ENCODE data around the gene LARGE1. TPM values are rescaled to one million over a fixed set of nuclear protein-coding genes. Genes with fewer than 3 reads are reported as not detected.

The LARGE1 gene
- total and polyA plus RNA-seq, 2 of the 13 experiments (the other 11 are each of a cell fraction or from before 2014, with no cell fraction given) = 8.4 to 11.0 TPM

DNA sequence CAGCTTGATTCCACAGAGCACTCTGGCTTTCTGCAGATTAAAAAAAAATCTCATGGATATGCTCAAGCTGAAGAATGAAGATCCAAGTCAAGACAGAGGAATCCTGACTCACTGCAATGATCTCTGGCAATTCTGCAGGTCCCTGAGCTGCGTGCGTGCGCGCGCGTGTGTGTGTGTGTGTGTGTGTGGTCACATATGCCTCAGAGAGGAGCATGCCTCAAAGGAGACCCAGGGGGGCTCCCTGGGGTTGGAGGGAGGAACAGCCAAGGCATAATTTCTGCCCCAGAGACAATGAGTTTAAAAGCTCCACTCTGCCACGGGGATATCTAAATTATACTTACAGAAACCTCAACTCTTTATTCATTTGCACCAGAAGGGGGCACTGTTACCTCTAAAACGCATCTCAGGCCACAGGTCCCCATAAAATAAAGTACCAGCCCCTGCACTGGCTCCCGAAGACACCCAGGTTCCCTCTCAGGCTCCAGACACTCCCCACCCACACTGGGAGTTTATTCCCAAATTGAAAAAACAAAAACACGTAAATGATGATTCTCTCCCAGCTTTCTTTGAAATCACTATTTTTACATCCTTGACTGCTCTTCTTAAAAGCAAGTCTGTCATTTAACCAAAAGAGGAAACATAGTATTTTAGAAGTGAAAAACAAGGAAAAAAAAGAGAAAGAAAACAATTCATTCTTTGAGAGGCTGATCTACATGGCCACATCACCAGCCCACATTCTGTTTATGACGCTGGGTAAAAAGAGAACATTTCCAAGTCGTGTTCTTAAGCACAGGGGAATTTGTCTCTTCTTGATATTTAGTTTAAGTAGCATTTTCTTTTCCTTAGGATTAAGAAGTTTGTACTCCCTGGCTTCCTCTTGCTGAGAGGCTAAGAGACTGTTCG, 401.0 kb downstream of the LARGE1 start:
- BruUV-seq (replicated peaks) = no TSS peak
- H3K27me3 ChIP-seq (ENCODE audit: control insufficient read depth in 1 of 2, insufficient read depth in 2 of 2, low read length in 2 of 2) = no peaks in the 10 kb centered on the region
- no peak overlapping the region for H3K4me2 ChIP-seq (ENCODE audit: low read depth, low read length)
- no peak overlapping the region for H2AFZ ChIP-seq (ENCODE audit: low read length)
- FAIRE-seq (peak; percentile 79), ATAC-seq (peak; percentile 77), DNase-seq (ENCODE audit: low spot score) (peak; percentile 73)
- in situ Hi-C loops (cut with HindIII; ENCODE audit: extremely low pct_ligation_motif_present, low pct_unique_long_range_greater_than_20kb) (loop anchor here (5.0 to 25.0 kb wide), 3 partner anchors 58 to 393 kb away; partner anchors contain the start of gene LARGE1), intact Hi-C loops (cut with micrococcal nuclease; ENCODE audit: unreplicated experiment) (loop anchor here (1.0 to 10.0 kb wide), 3 partner anchors 60 to 395 kb away; no protein-coding TSS in a partner anchor)
- no peaks in the 10 kb centered on the region for H3K79me2 ChIP-seq (ENCODE audit: insufficient read depth, low read length)
- H3K36me3 ChIP-seq (replicated peaks in 1 of 2; ENCODE audit: control insufficient read depth in 1 of 2, insufficient read depth in 2 of 2, low read length in 2 of 2) = peaks cover 0 to 2% of the 10 kb centered on the region in 2 experiments; a peak in 3 of 5 replicates
- H3K9me3 ChIP-seq (ENCODE audit: low read length) = 0 out of 2 replicates have a peak, but pooled peaks cover 5% of the 10 kb centered on the region
- H3K4me3 ChIP-seq (replicated peaks in 1 of 3; ENCODE audit: insufficient read depth in 1 of 3, low read depth in 2 of 3, low read length in 3 of 3) = no peak overlapping the region
- no peaks in the 10 kb centered on the region for H4K20me1 ChIP-seq (ENCODE audit: insufficient read depth, low read length)
- 68% methylated on average over 13 of the region's 13 CpGs for WGBS (ENCODE audit: low lambda C conversion rate)
- POLR2A ChIA-PET = interaction anchor here (0.6 to 8.1 kb wide), 6 partner anchors 21 to 217 kb away, joined by 3 to 68 read pairs (median 4); no protein-coding TSS in a partner anchor
- H3K4me1 ChIP-seq (ENCODE audit: insufficient read depth, low read length) = peaks cover 91% of the 10 kb centered on the region
- CTCF ChIA-PET (ENCODE audit: low intra/inter-chr PET ratio, low total read pairs) = interaction anchor here (0.5 to 3.4 kb wide), 4 partner anchors 60 to 217 kb away, joined by 3 to 76 read pairs (median 4); no protein-coding TSS in a partner anchor
- peak overlapping the region; percentile 51 for H3K27ac ChIP-seq (ENCODE audit: extremely low read length, insufficient read depth, low read length)
- peak overlapping the region; percentile 4; the same call in 1 of the 2 replicates for H3K9ac ChIP-seq (ENCODE audit: insufficient read depth, low read depth, low read length)
- TF ChIP-seq ELF3 (CRISPR knock-in tag; IDR thresholded peaks at IDR 0.05) (peak; percentile 10; the same call in 1 of the 2 replicates), REPIN1 (CRISPR knock-in tag; IDR thresholded peaks at IDR 0.05; ENCODE audit: borderline replicate concordance, low read depth) (no peak), ZNF773 (CRISPR knock-in tag; IDR thresholded peaks at IDR 0.05; ENCODE audit: borderline replicate concordance) (no peak), SMC3 (IDR thresholded peaks at IDR 0.05; ENCODE audit: low read length) (peak; percentile 97), RXRB (CRISPR knock-in tag; IDR thresholded peaks at IDR 0.05; ENCODE audit: borderline replicate concordance) (no peak), ZNF572 (CRISPR knock-in tag; IDR thresholded peaks at IDR 0.05) (no peak), THAP11 (CRISPR knock-in tag; IDR thresholded peaks at IDR 0.05) (no peak), HOXA5 (CRISPR knock-in tag; IDR thresholded peaks at IDR 0.05) (0 out of 2 replicates have a peak, but pooled peaks have one; percentile 24), ZNF777 (CRISPR knock-in tag; IDR thresholded peaks at IDR 0.05) (no peak), ZNF670 (CRISPR knock-in tag; IDR thresholded peaks at IDR 0.05; ENCODE audit: borderline replicate concordance) (no peak), ZKSCAN8 (CRISPR knock-in tag; IDR thresholded peaks at IDR 0.05; ENCODE audit: borderline replicate concordance) (0 out of 2 replicates have a peak, but pooled peaks have one; percentile 18), ZNF749 (CRISPR knock-in tag; IDR thresholded peaks at IDR 0.05; ENCODE audit: borderline replicate concordance) (no peak)
- TF ChIP-seq, protein P1, sequence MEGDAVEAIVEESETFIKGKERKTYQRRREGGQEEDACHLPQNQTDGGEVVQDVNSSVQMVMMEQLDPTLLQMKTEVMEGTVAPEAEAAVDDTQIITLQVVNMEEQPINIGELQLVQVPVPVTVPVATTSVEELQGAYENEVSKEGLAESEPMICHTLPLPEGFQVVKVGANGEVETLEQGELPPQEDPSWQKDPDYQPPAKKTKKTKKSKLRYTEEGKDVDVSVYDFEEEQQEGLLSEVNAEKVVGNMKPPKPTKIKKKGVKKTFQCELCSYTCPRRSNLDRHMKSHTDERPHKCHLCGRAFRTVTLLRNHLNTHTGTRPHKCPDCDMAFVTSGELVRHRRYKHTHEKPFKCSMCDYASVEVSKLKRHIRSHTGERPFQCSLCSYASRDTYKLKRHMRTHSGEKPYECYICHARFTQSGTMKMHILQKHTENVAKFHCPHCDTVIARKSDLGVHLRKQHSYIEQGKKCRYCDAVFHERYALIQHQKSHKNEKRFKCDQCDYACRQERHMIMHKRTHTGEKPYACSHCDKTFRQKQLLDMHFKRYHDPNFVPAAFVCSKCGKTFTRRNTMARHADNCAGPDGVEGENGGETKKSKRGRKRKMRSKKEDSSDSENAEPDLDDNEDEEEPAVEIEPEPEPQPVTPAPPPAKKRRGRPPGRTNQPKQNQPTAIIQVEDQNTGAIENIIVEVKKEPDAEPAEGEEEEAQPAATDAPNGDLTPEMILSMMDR (CRISPR knock-in tag; IDR thresholded peaks at IDR 0.05) = peak; percentile 79
- TF ChIP-seq, protein P2, sequence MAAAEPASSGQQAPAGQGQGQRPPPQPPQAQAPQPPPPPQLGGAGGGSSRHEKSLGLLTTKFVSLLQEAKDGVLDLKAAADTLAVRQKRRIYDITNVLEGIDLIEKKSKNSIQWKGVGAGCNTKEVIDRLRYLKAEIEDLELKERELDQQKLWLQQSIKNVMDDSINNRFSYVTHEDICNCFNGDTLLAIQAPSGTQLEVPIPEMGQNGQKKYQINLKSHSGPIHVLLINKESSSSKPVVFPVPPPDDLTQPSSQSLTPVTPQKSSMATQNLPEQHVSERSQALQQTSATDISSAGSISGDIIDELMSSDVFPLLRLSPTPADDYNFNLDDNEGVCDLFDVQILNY (CRISPR knock-in tag; conservative IDR thresholded peaks at IDR 0.05) = no peak
- TF ChIP-seq, protein P3, sequence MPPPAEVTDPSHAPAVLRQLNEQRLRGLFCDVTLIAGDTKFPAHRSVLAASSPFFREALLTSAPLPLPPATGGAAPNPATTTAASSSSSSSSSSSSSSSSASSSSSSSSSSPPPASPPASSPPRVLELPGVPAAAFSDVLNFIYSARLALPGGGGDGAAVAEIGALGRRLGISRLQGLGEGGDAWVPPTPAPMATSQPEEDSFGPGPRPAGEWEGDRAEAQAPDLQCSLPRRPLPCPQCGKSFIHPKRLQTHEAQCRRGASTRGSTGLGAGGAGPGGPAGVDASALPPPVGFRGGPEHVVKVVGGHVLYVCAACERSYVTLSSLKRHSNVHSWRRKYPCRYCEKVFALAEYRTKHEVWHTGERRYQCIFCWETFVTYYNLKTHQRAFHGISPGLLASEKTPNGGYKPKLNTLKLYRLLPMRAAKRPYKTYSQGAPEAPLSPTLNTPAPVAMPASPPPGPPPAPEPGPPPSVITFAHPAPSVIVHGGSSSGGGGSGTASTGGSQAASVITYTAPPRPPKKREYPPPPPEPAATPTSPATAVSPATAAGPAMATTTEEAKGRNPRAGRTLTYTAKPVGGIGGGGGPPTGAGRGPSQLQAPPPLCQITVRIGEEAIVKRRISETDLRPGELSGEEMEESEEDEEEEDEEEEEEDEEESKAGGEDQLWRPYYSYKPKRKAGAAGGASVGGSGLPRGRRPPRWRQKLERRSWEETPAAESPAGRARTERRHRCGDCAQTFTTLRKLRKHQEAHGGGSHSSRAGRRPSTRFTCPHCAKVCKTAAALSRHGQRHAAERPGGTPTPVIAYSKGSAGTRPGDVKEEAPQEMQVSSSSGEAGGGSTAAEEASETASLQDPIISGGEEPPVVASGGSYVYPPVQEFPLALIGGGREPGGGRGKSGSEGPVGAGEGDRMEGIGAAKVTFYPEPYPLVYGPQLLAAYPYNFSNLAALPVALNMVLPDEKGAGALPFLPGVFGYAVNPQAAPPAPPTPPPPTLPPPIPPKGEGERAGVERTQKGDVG (CRISPR knock-in tag; IDR thresholded peaks at IDR 0.05; ENCODE audit: borderline replicate concordance) = peak; percentile 82; the same call in 1 of the 2 replicates
